ENCODE data around the gene LCN6.

- TF ChIP-seq POLR2A (IDR thresholded peaks at IDR 0.05), result no peak
- no peak for TF ChIP-seq CTCF (IDR thresholded peaks at IDR 0.05)
Measured at GRCh38 chr9:136762915-136763648, 14.8 kb upstream of the LCN6 start.
